Loucy (cell line): Measurements from ENCODE around the gene TM9SF1.

ENCODE experiments used
- H2AFZ ChIP-seq: fragments of 200-600 bp; sonication (generic); 2 replicates; pipeline ENCODE4 v1.6.0; 2016; ENCODE audit warnings: antibody characterized with exemption, mild to moderate bottlenecking, low read length, moderate library complexity
- H3F3A ChIP-seq: fragments of 200-600 bp; 2 replicates; pipeline ENCODE4 v1.6.0; 2016; ENCODE audit warnings: antibody characterized with exemption, low read depth, mild to moderate bottlenecking
- H3K27me3 ChIP-seq: fragments of 200-600 bp; sonication (generic); 2 replicates; pipeline ENCODE4 v1.6.1; 2014; ENCODE audit warnings: low read length, mild to moderate bottlenecking; ENCODE audit not compliant: insufficient read depth, poor library complexity, severe bottlenecking
- H3K36me3 ChIP-seq: fragments of 200-600 bp; sonication (generic); 2 replicates; pipeline ENCODE4 v1.6.1; 2016; ENCODE audit warnings: low read length; ENCODE audit not compliant: insufficient read depth
- H3K4me1 ChIP-seq: fragments of 200-600 bp; sonication (generic); 2 replicates; pipeline ENCODE4 v1.5.1; 2014; ENCODE audit warnings: low read length, mild to moderate bottlenecking; ENCODE audit not compliant: insufficient read depth, poor library complexity, severe bottlenecking
- H3K4me2 ChIP-seq: fragments of 200-600 bp; sonication (generic); 2 replicates; pipeline ENCODE4 v1.6.0; 2014; ENCODE audit warnings: antibody characterized with exemption, low read length, low read depth, mild to moderate bottlenecking; ENCODE audit not compliant: poor library complexity, severe bottlenecking
- H3K4me3 ChIP-seq: fragments of 200-600 bp; sonication (generic); 2 replicates; pipeline ENCODE4 v1.5.1; 2014; ENCODE audit warnings: low read length, mild to moderate bottlenecking, mixed read lengths; ENCODE audit not compliant: poor library complexity, severe bottlenecking
- H3K79me2 ChIP-seq: fragments of 200-600 bp; sonication (generic); 2 replicates; pipeline ENCODE4 v1.6.1; 2014; ENCODE audit warnings: low read length; ENCODE audit not compliant: insufficient read depth
- H3K9ac ChIP-seq: fragments of 200-600 bp; sonication (generic); 2 replicates; pipeline ENCODE4 v1.6.0; 2014; ENCODE audit warnings: mild to moderate bottlenecking, low read depth, low read length, moderate library complexity; ENCODE audit not compliant: poor library complexity, severe bottlenecking
- H3K9me2 ChIP-seq: fragments of 200-600 bp; sonication (generic); replicated peaks from 2 replicates; pipeline ENCODE4 v1.6.1; 2016; ENCODE audit warnings: low read depth, low read length, mixed read lengths
- H3K9me3 ChIP-seq: fragments of 200-600 bp; sonication (generic); 2 replicates; pipeline ENCODE4 v1.6.1; 2014; ENCODE audit warnings: mild to moderate bottlenecking, antibody characterized with exemption, low read length, low read depth; ENCODE audit not compliant: insufficient read depth
- H4K20me1 ChIP-seq: fragments of 200-600 bp; sonication (generic); 2 replicates; pipeline ENCODE4 v1.6.0; 2014; ENCODE audit warnings: antibody characterized with exemption, low read length, mild to moderate bottlenecking; ENCODE audit not compliant: insufficient read depth, poor library complexity, severe bottlenecking
- EZH2phosphoT487 ChIP-seq: fragments of 200-600 bp; IDR thresholded peaks from 2 replicates; pipeline ENCODE4 v1.6.1; 2018; ENCODE audit warnings: antibody characterized with exemption, mild to moderate bottlenecking, moderate library complexity, borderline replicate concordance
- TF ChIP-seq, protein P1 (sequence below): fragments of 200-600 bp; sonication (generic); conservative IDR thresholded peaks from 2 replicates; pipeline ENCODE4 v1.5.1; 2014; ENCODE audit warnings: mild to moderate bottlenecking, antibody characterized with exemption, low read length

TM9SF1 gene

DNA sequence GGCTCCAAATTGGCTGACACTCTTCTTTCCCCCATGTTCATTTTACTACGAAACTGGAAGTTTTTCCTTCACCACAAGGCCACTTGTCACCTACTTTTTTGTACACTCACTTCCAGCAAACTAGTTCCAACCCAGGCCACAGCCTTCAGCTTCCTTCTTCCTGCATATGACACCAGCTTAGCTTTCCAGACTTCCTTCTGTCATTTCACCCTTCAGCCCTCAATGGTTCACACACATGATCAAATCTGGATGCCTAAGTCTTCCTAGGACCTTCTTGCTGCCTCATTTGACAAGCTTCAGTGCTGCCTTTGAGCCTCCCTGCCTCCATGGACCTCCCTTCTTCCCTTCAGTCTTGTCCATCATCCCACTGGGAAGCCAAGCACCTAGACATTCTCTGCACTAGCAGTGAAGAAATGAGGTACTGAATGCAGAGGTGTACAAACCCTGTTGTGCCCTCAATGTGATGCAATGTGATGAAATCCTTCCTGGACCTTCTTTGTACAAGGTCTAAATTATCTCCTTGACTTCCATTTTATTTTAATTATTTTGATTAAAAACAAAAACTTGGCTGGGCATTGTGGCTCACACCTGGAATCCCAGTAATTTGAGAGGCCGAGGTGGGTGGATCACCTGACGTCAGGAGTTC is 27.6 kb downstream of the TM9SF1 start:
- Histone ChIP-seq H3K9me2 (no peaks in the 10 kb centered on the region), H3K4me3 (no peak overlapping the region), H3K4me1 (no peaks in the 10 kb centered on the region), H3K9me3 (no peaks in the 10 kb centered on the region), H3K36me3 (peaks cover 10% of the 10 kb centered on the region; the same call in 1 of the 2 replicates), H3K79me2 (no peaks in the 10 kb centered on the region), H3F3A (no peaks in the 10 kb centered on the region), H3K4me2 (no peak overlapping the region), H3K27me3 (no peaks in the 10 kb centered on the region), H3K9ac (no peak overlapping the region), H4K20me1 (no peaks in the 10 kb centered on the region), H2AFZ (no peak overlapping the region)
- TF ChIP-seq, protein P1, sequence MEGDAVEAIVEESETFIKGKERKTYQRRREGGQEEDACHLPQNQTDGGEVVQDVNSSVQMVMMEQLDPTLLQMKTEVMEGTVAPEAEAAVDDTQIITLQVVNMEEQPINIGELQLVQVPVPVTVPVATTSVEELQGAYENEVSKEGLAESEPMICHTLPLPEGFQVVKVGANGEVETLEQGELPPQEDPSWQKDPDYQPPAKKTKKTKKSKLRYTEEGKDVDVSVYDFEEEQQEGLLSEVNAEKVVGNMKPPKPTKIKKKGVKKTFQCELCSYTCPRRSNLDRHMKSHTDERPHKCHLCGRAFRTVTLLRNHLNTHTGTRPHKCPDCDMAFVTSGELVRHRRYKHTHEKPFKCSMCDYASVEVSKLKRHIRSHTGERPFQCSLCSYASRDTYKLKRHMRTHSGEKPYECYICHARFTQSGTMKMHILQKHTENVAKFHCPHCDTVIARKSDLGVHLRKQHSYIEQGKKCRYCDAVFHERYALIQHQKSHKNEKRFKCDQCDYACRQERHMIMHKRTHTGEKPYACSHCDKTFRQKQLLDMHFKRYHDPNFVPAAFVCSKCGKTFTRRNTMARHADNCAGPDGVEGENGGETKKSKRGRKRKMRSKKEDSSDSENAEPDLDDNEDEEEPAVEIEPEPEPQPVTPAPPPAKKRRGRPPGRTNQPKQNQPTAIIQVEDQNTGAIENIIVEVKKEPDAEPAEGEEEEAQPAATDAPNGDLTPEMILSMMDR, result no peak
- TF ChIP-seq EZH2phosphoT487, result no peak

DNA sequence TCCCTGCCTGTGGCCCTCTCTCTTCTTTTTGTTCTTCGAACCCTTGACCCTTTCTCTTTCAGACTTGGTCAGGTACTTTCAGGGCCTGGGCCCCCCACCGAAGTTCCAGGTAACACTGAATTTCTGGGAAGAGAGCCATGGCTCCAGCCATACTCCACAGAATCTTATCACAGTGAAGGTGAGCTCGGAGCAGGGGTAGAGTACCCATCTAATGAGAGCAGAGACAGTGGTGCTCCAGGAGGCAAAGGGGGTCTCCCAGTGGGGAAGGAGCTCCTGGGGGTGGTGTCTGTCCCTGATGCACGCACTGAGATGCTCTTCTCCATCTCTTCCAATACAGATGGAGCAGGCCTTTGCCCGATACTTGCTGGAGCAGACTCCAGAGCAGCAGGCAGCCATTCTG is 29.5 kb downstream of the TM9SF1 start:
- H3K4me1 ChIP-seq, result peaks cover 9% of the 10 kb centered on the region
- no peak overlapping the region for H3K4me2 ChIP-seq
- no peak for TF ChIP-seq EZH2phosphoT487
- TF ChIP-seq, protein P1, result no peak
- peaks cover 9% of the 10 kb centered on the region; the same call in 1 of the 2 replicates for H3K79me2 ChIP-seq
- peaks cover 10% of the 10 kb centered on the region; the same call in 1 of the 2 replicates for H3K36me3 ChIP-seq
- H4K20me1 ChIP-seq, result no peaks in the 10 kb centered on the region
- no peaks in the 10 kb centered on the region for H3K27me3 ChIP-seq
- no peaks in the 10 kb centered on the region for H3K9me3 ChIP-seq
- no peak overlapping the region for H3K4me3 ChIP-seq
- no peaks in the 10 kb centered on the region for H3K9me2 ChIP-seq
- H3K9ac ChIP-seq, result no peak overlapping the region
- H2AFZ ChIP-seq, result no peak overlapping the region
- H3F3A ChIP-seq, result no peaks in the 10 kb centered on the region

DNA sequence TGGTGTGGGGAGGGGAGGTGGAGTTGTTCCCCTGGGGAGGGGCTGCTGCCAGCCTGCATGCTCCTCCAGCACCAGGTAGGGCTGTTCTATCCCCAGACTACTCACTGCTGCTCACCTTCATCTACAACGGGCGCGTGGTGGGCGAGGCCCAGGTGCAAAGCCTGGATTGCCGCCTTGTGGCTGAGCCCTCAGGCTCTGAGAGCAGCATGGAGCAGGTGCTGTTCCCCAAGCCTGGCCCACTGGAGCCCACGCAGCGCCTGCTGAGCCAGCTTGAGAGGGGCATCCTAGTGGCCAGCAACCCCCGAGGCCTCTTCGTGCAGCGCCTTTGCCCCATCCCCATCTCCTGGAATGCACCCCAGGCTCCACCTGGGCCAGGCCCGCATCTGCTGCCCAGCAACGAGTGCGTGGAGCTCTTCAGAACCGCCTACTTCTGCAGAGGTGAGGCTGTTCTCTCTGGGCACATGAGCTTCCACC is 30.7 kb downstream of the TM9SF1 start:
- no peaks in the 10 kb centered on the region for H3K27me3 ChIP-seq
- H3F3A ChIP-seq, result no peaks in the 10 kb centered on the region; the same call in 1 of the 2 replicates
- no peaks in the 10 kb centered on the region for H3K9me2 ChIP-seq
- peaks cover 13% of the 10 kb centered on the region for H3K4me1 ChIP-seq
- no peak overlapping the region for H2AFZ ChIP-seq
- no peak overlapping the region for H3K4me3 ChIP-seq
- no peak for TF ChIP-seq EZH2phosphoT487
- TF ChIP-seq, protein P1, result no peak
- no peak overlapping the region for H3K9ac ChIP-seq
- H3K4me2 ChIP-seq, result no peak overlapping the region
- no peaks in the 10 kb centered on the region for H4K20me1 ChIP-seq
- H3K79me2 ChIP-seq, result peaks cover 9% of the 10 kb centered on the region; the same call in 1 of the 2 replicates
- H3K36me3 ChIP-seq, result peaks cover 14% of the 10 kb centered on the region; the same call in 1 of the 2 replicates
- no peaks in the 10 kb centered on the region for H3K9me3 ChIP-seq
